ENCODE measurements around the gene CBY2.

The CBY2 gene

GRCh38 chr13:45704211-45704739, 2.2 kb downstream of the CBY2 start:
- Histone ChIP-seq H3K9me3 (ENCODE audit: control insufficient read depth, low read length) (no peaks in the 10 kb centered on the region), H3K27me3 (replicated peaks; ENCODE audit: control insufficient read depth, insufficient read depth, low read length) (peaks cover 67% of the 10 kb centered on the region), H3K36me3 (ENCODE audit: control insufficient read depth, insufficient read depth, low read length, severe bottlenecking) (no peaks in the 10 kb centered on the region), H3K9ac (ENCODE audit: low read length) (no peak overlapping the region), H3K4me1 (ENCODE audit: control insufficient read depth, insufficient read depth, low read length) (peaks cover 7% of the 10 kb centered on the region), H3K4me3 (ENCODE audit: low read length) (no peak overlapping the region)
- no peak for DNase-seq (ENCODE audit: low read depth)

- Histone ChIP-seq H3K9ac (ENCODE audit: low read length) (no peak overlapping the region), H3K4me1 (ENCODE audit: control insufficient read depth, insufficient read depth, low read length) (peaks cover 7% of the 10 kb centered on the region), H3K27me3 (replicated peaks; ENCODE audit: control insufficient read depth, insufficient read depth, low read length) (peaks cover 73% of the 10 kb centered on the region), H3K9me3 (ENCODE audit: control insufficient read depth, low read length) (no peaks in the 10 kb centered on the region), H3K36me3 (ENCODE audit: control insufficient read depth, insufficient read depth, low read length, severe bottlenecking) (no peaks in the 10 kb centered on the region), H3K4me3 (ENCODE audit: low read length) (no peak overlapping the region)
- DNase-seq (ENCODE audit: low read depth), result no peak
Measured at GRCh38 chr13:45704854-45705695, 3.0 kb downstream of the CBY2 start.

GRCh38 chr13:45705918-45706317, 3.8 kb downstream of the CBY2 start:
- Histone ChIP-seq H3K9me3 (ENCODE audit: control insufficient read depth, low read length) (no peaks in the 10 kb centered on the region), H3K9ac (ENCODE audit: low read length) (no peak overlapping the region), H3K36me3 (ENCODE audit: control insufficient read depth, insufficient read depth, low read length, severe bottlenecking) (no peaks in the 10 kb centered on the region), H3K27me3 (replicated peaks; ENCODE audit: control insufficient read depth, insufficient read depth, low read length) (peaks cover 73% of the 10 kb centered on the region), H3K4me1 (ENCODE audit: control insufficient read depth, insufficient read depth, low read length) (peaks cover under 1% of the 10 kb centered on the region), H3K4me3 (ENCODE audit: low read length) (no peak overlapping the region)
- no peak for DNase-seq (ENCODE audit: low read depth)

GRCh38 chr13:45707516-45708100, 5.5 kb downstream of the CBY2 start:
- H3K4me3 ChIP-seq (ENCODE audit: low read length), result no peak overlapping the region
- H3K27me3 ChIP-seq (replicated peaks; ENCODE audit: control insufficient read depth, insufficient read depth, low read length), result peaks cover 66% of the 10 kb centered on the region
- H3K9ac ChIP-seq (ENCODE audit: low read length), result no peak overlapping the region

GRCh38 chr13:45711951-45712350, 9.8 kb downstream of the CBY2 start:
- Histone ChIP-seq H3K9ac (ENCODE audit: low read length) (no peak overlapping the region), H3K27me3 (replicated peaks; ENCODE audit: control insufficient read depth, insufficient read depth, low read length) (peaks cover 27% of the 10 kb centered on the region), H3K36me3 (ENCODE audit: control insufficient read depth, insufficient read depth, low read length, severe bottlenecking) (no peaks in the 10 kb centered on the region), H3K4me1 (ENCODE audit: control insufficient read depth, insufficient read depth, low read length) (no peaks in the 10 kb centered on the region), H3K9me3 (ENCODE audit: control insufficient read depth, low read length) (peaks cover 8% of the 10 kb centered on the region), H3K4me3 (ENCODE audit: low read length) (no peak overlapping the region)
- no peak for DNase-seq (ENCODE audit: low read depth)

More at GRCh38 chr13:45707516-45708100, 5.5 kb downstream of the CBY2 start:
- DNase-seq (ENCODE audit: low read depth), result no peak
- Histone ChIP-seq H3K4me1 (ENCODE audit: control insufficient read depth, insufficient read depth, low read length) (no peaks in the 10 kb centered on the region), H3K36me3 (ENCODE audit: control insufficient read depth, insufficient read depth, low read length, severe bottlenecking) (no peaks in the 10 kb centered on the region), H3K9me3 (ENCODE audit: control insufficient read depth, low read length) (peaks cover 6% of the 10 kb centered on the region)

- H3K4me1 ChIP-seq (ENCODE audit: control insufficient read depth, insufficient read depth, low read length), result no peaks in the 10 kb centered on the region
- no peaks in the 10 kb centered on the region for H3K36me3 ChIP-seq (ENCODE audit: control insufficient read depth, insufficient read depth, low read length, severe bottlenecking)
- no peak for DNase-seq (ENCODE audit: low read depth)
- peaks cover 26% of the 10 kb centered on the region for H3K27me3 ChIP-seq (replicated peaks; ENCODE audit: control insufficient read depth, insufficient read depth, low read length)
- no peak overlapping the region for H3K9ac ChIP-seq (ENCODE audit: low read length)
- H3K4me3 ChIP-seq (ENCODE audit: low read length), result no peak overlapping the region
- H3K9me3 ChIP-seq (ENCODE audit: control insufficient read depth, low read length), result peaks cover 8% of the 10 kb centered on the region
Measured at GRCh38 chr13:45713106-45713690, 11.1 kb downstream of the CBY2 start.

GRCh38 chr13:45713721-45714120, 11.6 kb downstream of the CBY2 start:
- Histone ChIP-seq H3K36me3 (ENCODE audit: control insufficient read depth, insufficient read depth, low read length, severe bottlenecking) (no peaks in the 10 kb centered on the region), H3K9me3 (ENCODE audit: control insufficient read depth, low read length) (peaks cover 8% of the 10 kb centered on the region), H3K9ac (ENCODE audit: low read length) (no peak overlapping the region), H3K4me3 (ENCODE audit: low read length) (no peak overlapping the region), H3K4me1 (ENCODE audit: control insufficient read depth, insufficient read depth, low read length) (peaks cover under 1% of the 10 kb centered on the region), H3K27me3 (replicated peaks; ENCODE audit: control insufficient read depth, insufficient read depth, low read length) (peaks cover 25% of the 10 kb centered on the region)
- no peak for DNase-seq (ENCODE audit: low read depth)

- H3K4me1 ChIP-seq (ENCODE audit: control insufficient read depth, insufficient read depth, low read length), result peaks cover 5% of the 10 kb centered on the region
- no peak for DNase-seq (ENCODE audit: low read depth)
Measured at GRCh38 chr13:45714170-45714569, 12.1 kb downstream of the CBY2 start.

GRCh38 chr13:45715351-45715750, 13.2 kb downstream of the CBY2 start:
- Histone ChIP-seq H3K4me1 (ENCODE audit: control insufficient read depth, insufficient read depth, low read length) (peaks cover 10% of the 10 kb centered on the region), H3K9ac (ENCODE audit: low read length) (no peak overlapping the region), H3K36me3 (ENCODE audit: control insufficient read depth, insufficient read depth, low read length, severe bottlenecking) (no peaks in the 10 kb centered on the region), H3K4me3 (ENCODE audit: low read length) (no peak overlapping the region), H3K27me3 (replicated peaks; ENCODE audit: control insufficient read depth, insufficient read depth, low read length) (peaks cover 12% of the 10 kb centered on the region), H3K9me3 (ENCODE audit: control insufficient read depth, low read length) (peaks cover 8% of the 10 kb centered on the region)
- no peak for DNase-seq (ENCODE audit: low read depth)

More at GRCh38 chr13:45714170-45714569, 12.1 kb downstream of the CBY2 start:
- peaks cover 20% of the 10 kb centered on the region for H3K27me3 ChIP-seq (replicated peaks; ENCODE audit: control insufficient read depth, insufficient read depth, low read length)
- H3K9me3 ChIP-seq (ENCODE audit: control insufficient read depth, low read length), result peaks cover 8% of the 10 kb centered on the region
- no peak overlapping the region for H3K9ac ChIP-seq (ENCODE audit: low read length)
- no peak overlapping the region for H3K4me3 ChIP-seq (ENCODE audit: low read length)
- H3K36me3 ChIP-seq (ENCODE audit: control insufficient read depth, insufficient read depth, low read length, severe bottlenecking), result no peaks in the 10 kb centered on the region

GRCh38 chr13:45717349-45717748, 15.2 kb downstream of the CBY2 start:
- DNase-seq (ENCODE audit: low read depth), result no peak
- peaks cover 15% of the 10 kb centered on the region for H3K27me3 ChIP-seq (replicated peaks; ENCODE audit: control insufficient read depth, insufficient read depth, low read length)
- H3K4me1 ChIP-seq (ENCODE audit: control insufficient read depth, insufficient read depth, low read length), result peaks cover 10% of the 10 kb centered on the region
- H3K4me3 ChIP-seq (ENCODE audit: low read length), result no peak overlapping the region
- no peak overlapping the region for H3K9ac ChIP-seq (ENCODE audit: low read length)
- H3K36me3 ChIP-seq (ENCODE audit: control insufficient read depth, insufficient read depth, low read length, severe bottlenecking), result no peaks in the 10 kb centered on the region
- peaks cover 4% of the 10 kb centered on the region for H3K9me3 ChIP-seq (ENCODE audit: control insufficient read depth, low read length)

GRCh38 chr13:45718063-45718462, 15.9 kb downstream of the CBY2 start:
- Histone ChIP-seq H3K36me3 (ENCODE audit: control insufficient read depth, insufficient read depth, low read length, severe bottlenecking) (no peaks in the 10 kb centered on the region), H3K27me3 (replicated peaks; ENCODE audit: control insufficient read depth, insufficient read depth, low read length) (peaks cover 19% of the 10 kb centered on the region), H3K4me3 (ENCODE audit: low read length) (no peak overlapping the region), H3K4me1 (ENCODE audit: control insufficient read depth, insufficient read depth, low read length) (peaks cover 10% of the 10 kb centered on the region), H3K9me3 (ENCODE audit: control insufficient read depth, low read length) (no peaks in the 10 kb centered on the region), H3K9ac (ENCODE audit: low read length) (no peak overlapping the region)
- DNase-seq (ENCODE audit: low read depth), result peak; percentile 36
